SK-N-SH (cell line): ENCODE data around the gene ZSCAN21. TPM values are rescaled to one million over a fixed set of nuclear protein-coding genes. Genes with fewer than 3 reads are reported as not detected.
"Not testable (repeated sequence)": the region's sequence is repeated elsewhere in the genome, so short reads cannot be mapped to it uniquely, and the experiment has no call there.

Experiments
- CTCF ChIA-PET: fragments of 300-600, 350-600 bp; formaldehyde crosslinking; extraction: SDS; loops from one replicate; lab custom pipeline; 2021; lab: Yijun Ruan, JAX
- POLR2A ChIA-PET: fragments of 350-600 bp; sonication (Branson Sonifier 250); formaldehyde crosslinking; extraction: SDS; loops from one replicate; lab custom pipeline; 2020; ENCODE audit warnings: antibody characterized with exemption, inconsistent platforms; lab: Yijun Ruan, JAX
- DNase-seq: peaks from one replicate; pipeline ENCODE4 v3.0.0; 2012
- H2AFZ ChIP-seq: fragments of 200-600 bp; sonication (generic); 2 replicates; pipeline ENCODE4 v1.8.1; 2016; ENCODE audit warnings: antibody characterized with exemption, mild to moderate bottlenecking, low read depth
- H3F3A ChIP-seq: fragments of 200-600 bp; sonication (generic); replicated peaks from 2 replicates; pipeline ENCODE3; 2016; ENCODE audit warnings: antibody characterized with exemption, mild to moderate bottlenecking; ENCODE audit not compliant: insufficient read depth
- H3K27ac ChIP-seq, 2 experiments: fragments of 200-500 bp in 1 of 2; fragments of 200-600 bp in 1 of 2; sonication (Bioruptor generic) in 1 of 2; sonication (generic), shearing (Covaris generic) in 1 of 2; 2 replicates each; pipeline versions ENCODE4 v1.5.1 to v1.6.1; 2014 to 2016; ENCODE audit warnings: low read depth in 2 of 2, inconsistent platforms in 1 of 2, low read length in 1 of 2, mild to moderate bottlenecking in 1 of 2, mixed read lengths in 1 of 2
- H3K27me3 ChIP-seq: fragments of 200-600 bp; sonication (generic), shearing (Covaris generic); 2 replicates; pipeline ENCODE4 v1.6.1; 2016; ENCODE audit warnings: mixed run types; ENCODE audit not compliant: insufficient read depth
- H3K36me3 ChIP-seq, 2 experiments: fragments of 200-500 bp in 1 of 2; fragments of 200-600 bp in 1 of 2; sonication (Bioruptor generic) in 1 of 2; sonication (generic) in 1 of 2; replicated peaks in 1 of 2; 2 replicates each; pipeline versions ENCODE3 to v1.5.1; 2014 to 2016; ENCODE audit warnings: low read length in 1 of 2, mild to moderate bottlenecking in 1 of 2; ENCODE audit not compliant: insufficient read depth in 2 of 2, control insufficient read depth in 1 of 2
- H3K4me1 ChIP-seq, 2 experiments: fragments of 200-500 bp in 1 of 2; fragments of 200-600 bp in 1 of 2; sonication (Bioruptor generic) in 1 of 2; sonication (generic), shearing (Covaris generic) in 1 of 2; 2 replicates each; pipeline versions ENCODE4 v1.5.1 to v1.6.1; 2014 to 2016; ENCODE audit warnings: low read depth in 1 of 2, low read length in 1 of 2, mixed run types in 1 of 2; ENCODE audit not compliant: insufficient read depth in 2 of 2, control insufficient read depth in 1 of 2
- H3K4me2 ChIP-seq: fragments of 200-600 bp; sonication (generic), shearing (Covaris generic); 2 replicates; pipeline ENCODE4 v1.6.1; 2017; ENCODE audit warnings: mixed run types
- H3K4me3 ChIP-seq, 2 experiments: fragments of 200-500 bp in 1 of 2; fragments of 200-600 bp in 1 of 2; sonication (Bioruptor generic) in 1 of 2; sonication (generic), shearing (Covaris generic) in 1 of 2; 2 replicates each; pipeline versions ENCODE4 v1.5.1 to v1.8.1; 2014 to 2016; ENCODE audit warnings: low read depth in 2 of 2, inconsistent platforms in 1 of 2, low read length in 1 of 2, mild to moderate bottlenecking in 1 of 2, mixed read lengths in 1 of 2, moderate library complexity in 1 of 2
- H3K79me2 ChIP-seq: fragments of 200-600 bp; sonication (generic); 2 replicates; pipeline ENCODE4 v1.8.1; 2017; ENCODE audit warnings: mild to moderate bottlenecking; ENCODE audit not compliant: insufficient read depth
- H3K9ac ChIP-seq: fragments of 200-600 bp; sonication (generic); 2 replicates; pipeline ENCODE4 v1.6.1; 2017; ENCODE audit warnings: mixed run types
- H3K9me2 ChIP-seq: fragments of 200-600 bp; sonication (generic); 2 replicates; pipeline ENCODE4 v1.6.1; 2017; ENCODE audit warnings: mixed run types
- H3K9me3 ChIP-seq: fragments of 200-600 bp; sonication (generic); 2 replicates; pipeline ENCODE4 v1.6.1; 2017; ENCODE audit warnings: mixed run types, mild to moderate bottlenecking, moderate library complexity
- H4K20me1 ChIP-seq: fragments of 200-600 bp; sonication (generic); 2 replicates; pipeline ENCODE4 v1.6.1; 2017; ENCODE audit warnings: mild to moderate bottlenecking, mixed run types; ENCODE audit not compliant: insufficient read depth
- CHD2 ChIP-seq: fragments of 150-350 bp; IDR thresholded peaks from 2 replicates; pipeline ENCODE4 v1.6.1; 2018; ENCODE audit warnings: low read length; ENCODE audit not compliant: partially characterized antibody
- CTCF ChIP-seq: fragments of 200-600 bp; sonication (generic); IDR thresholded peaks from 2 replicates; pipeline ENCODE4 v1.6.1; 2017; ENCODE audit warnings: antibody characterized with exemption, mild to moderate bottlenecking, moderate library complexity
- FOSL2 ChIP-seq: IDR thresholded peaks from 2 replicates; pipeline ENCODE4 v1.4.0; 2012; ENCODE audit warnings: low read depth, mild to moderate bottlenecking, moderate library complexity, borderline replicate concordance
- FOXJ3 ChIP-seq: sonication (generic); formaldehyde crosslinking; IDR thresholded peaks from 2 replicates; pipeline ENCODE4 v1.5.1; 2020; ENCODE audit warnings: mild to moderate bottlenecking, missing genetic modification reagents
- FOXM1 ChIP-seq: IDR thresholded peaks from 2 replicates; pipeline ENCODE4 v1.4.0; 2012; ENCODE audit warnings: low read depth, mild to moderate bottlenecking
- JUND ChIP-seq: IDR thresholded peaks from 2 replicates; pipeline ENCODE4 v1.4.0; 2012
- MAX ChIP-seq: IDR thresholded peaks from 2 replicates; pipeline ENCODE4 v1.4.0; 2012; ENCODE audit warnings: low read depth
- MEF2A ChIP-seq: IDR thresholded peaks from 2 replicates; pipeline ENCODE4 v1.4.0; 2012; ENCODE audit warnings: low read depth, borderline replicate concordance
- NFIC ChIP-seq: IDR thresholded peaks from 2 replicates; pipeline ENCODE4 v1.4.0; 2012; ENCODE audit warnings: borderline replicate concordance
- NRF1 ChIP-seq: IDR thresholded peaks from 2 replicates; pipeline ENCODE4 v1.6.1; 2012; ENCODE audit warnings: low read depth, mild to moderate bottlenecking, low read length
- PBX3 ChIP-seq: IDR thresholded peaks from 2 replicates; pipeline ENCODE4; 2012
- POLR2AphosphoS5 ChIP-seq: IDR thresholded peaks from 2 replicates; pipeline ENCODE4 v1.6.1; 2012; ENCODE audit warnings: low read depth, low read length
- RAD21 ChIP-seq: IDR thresholded peaks from 2 replicates; pipeline ENCODE4 v1.6.1; 2012; ENCODE audit warnings: mild to moderate bottlenecking, low read length
- RXRA ChIP-seq: IDR thresholded peaks from 2 replicates; pipeline ENCODE4 v1.4.0; 2012; ENCODE audit warnings: low read depth, mild to moderate bottlenecking, borderline replicate concordance
- SIN3A ChIP-seq: IDR thresholded peaks from 2 replicates; pipeline ENCODE4 v1.6.1; 2012; ENCODE audit warnings: low read depth, mild to moderate bottlenecking, low read length, moderate library complexity, borderline replicate concordance
- TAF1 ChIP-seq: IDR thresholded peaks from 2 replicates; pipeline ENCODE4 v1.6.1; 2012; ENCODE audit warnings: low read depth, mild to moderate bottlenecking, low read length, moderate library complexity, borderline replicate concordance
- TCF12 ChIP-seq: IDR thresholded peaks from 2 replicates; pipeline ENCODE4 v1.4.0; 2012
- WGBS: methylation state at CpG from one replicate; pipeline ENCODE4 v1.1.6; 2017; ENCODE audit warnings: low lambda C conversion rate; 5-methylcytosine and 5-hydroxymethylcytosine counted together
- polyA plus RNA-seq, 3 experiments: library from polyadenylated mRNA; depleted of rRNA; stranded (reverse); fragments of >200 nt; gene quantifications; 2 replicates each; pipeline ENCODE4 v1.2.3, GENCODE V29; 2012

Gene ZSCAN21
- polyA plus RNA-seq, 1 of the 3 experiments (the other 2 are of a cell fraction) = 17.5 TPM

GRCh38 chr7:100011516-100011915 is 38.1 kb upstream of the ZSCAN21 start:
- no peaks in the 10 kb centered on the region for H3K9me2 ChIP-seq
- peaks cover 10% of the 10 kb centered on the region for H3K79me2 ChIP-seq
- POLR2A ChIA-PET = no interaction called here
- no peak overlapping the region for H3K9ac ChIP-seq
- no peak overlapping the region for H3K4me2 ChIP-seq
- no peaks in the 10 kb centered on the region for H3K27me3 ChIP-seq
- no peaks in the 10 kb centered on the region for H3K36me3 ChIP-seq
- H2AFZ ChIP-seq = no peak overlapping the region
- H4K20me1 ChIP-seq = no peaks in the 10 kb centered on the region
- no peaks in the 10 kb centered on the region for H3F3A ChIP-seq
- H3K4me1 ChIP-seq = peaks cover 0 to 6% of the 10 kb centered on the region in 2 experiments; a peak in 1 of 4 replicates
- H3K9me3 ChIP-seq = no peaks in the 10 kb centered on the region
- 58% methylated on average over 3 of the region's 3 CpGs for WGBS
- DNase-seq = no peak
- no peak for TF ChIP-seq MEF2A
- no peak overlapping the region for H3K4me3 ChIP-seq
- no peak overlapping the region for H3K27ac ChIP-seq
- CTCF ChIA-PET = interaction anchor here (1.7 to 7.3 kb wide), 3 partner anchors 16 to 41 kb away, joined by 4 to 59 read pairs (median 5); no protein-coding TSS in a partner anchor

GRCh38 chr7:100012385-100013327 is 36.9 kb upstream of the ZSCAN21 start:
- not testable (repeated sequence) for H3K36me3 ChIP-seq, H3K4me2 ChIP-seq, H3K4me3 ChIP-seq, H4K20me1 ChIP-seq, H3K27ac ChIP-seq, H3K9ac ChIP-seq, H3K4me1 ChIP-seq, H3K9me2 ChIP-seq, H2AFZ ChIP-seq, H3K9me3 ChIP-seq, DNase-seq, H3K27me3 ChIP-seq, H3F3A ChIP-seq
- CTCF ChIA-PET = interaction anchor here (0.8 to 7.3 kb wide), 4 partner anchors 17 to 40 kb away, joined by 4 to 59 read pairs (median 4); no protein-coding TSS in a partner anchor
- 62% methylated on average over 13 of the region's 14 CpGs for WGBS
- peaks cover 21% of the 10 kb centered on the region for H3K79me2 ChIP-seq
- POLR2A ChIA-PET = interaction anchor here (0.6 to 1.3 kb wide), 2 partner anchors 18 to 88 kb away, joined by 3 to 4 read pairs; no protein-coding TSS in a partner anchor

- CTCF ChIA-PET = interaction anchor here (2.2 to 7.3 kb wide), 2 partner anchors 17 to 21 kb away, joined by 5 to 59 read pairs; no protein-coding TSS in a partner anchor
- no peaks in the 10 kb centered on the region for H3K27me3 ChIP-seq
- H3K36me3 ChIP-seq = peaks cover 0 to 5% of the 10 kb centered on the region in 2 experiments
- no peaks in the 10 kb centered on the region for H3F3A ChIP-seq
- POLR2A ChIA-PET = interaction anchor here (1.3 kb wide), 1 partner anchor 19 kb away, joined by 4 read pairs; no protein-coding TSS in a partner anchor
- H4K20me1 ChIP-seq = peaks cover 16% of the 10 kb centered on the region
- no peak overlapping the region for H3K27ac ChIP-seq
- H3K9me3 ChIP-seq = no peaks in the 10 kb centered on the region
- DNase-seq = no peak
- no peak overlapping the region for H3K4me2 ChIP-seq
- no peak overlapping the region for H2AFZ ChIP-seq
- peaks cover 0 to 9% of the 10 kb centered on the region in 2 experiments; a peak in 3 of 4 replicates for H3K4me1 ChIP-seq
- no peak overlapping the region for H3K9ac ChIP-seq
- H3K9me2 ChIP-seq = no peaks in the 10 kb centered on the region
- WGBS = 77% methylated on average over 3 of the region's 3 CpGs
- H3K79me2 ChIP-seq = peaks cover 27% of the 10 kb centered on the region
- no peak overlapping the region for H3K4me3 ChIP-seq
- TF ChIP-seq SIN3A (no peak), PBX3 (no peak), RAD21 (no peak), FOXM1 (no peak), RXRA (no peak), TAF1 (no peak), TCF12 (no peak), FOXJ3 (CRISPR knock-in tag) (no peak), MAX (no peak), NFIC (no peak), CTCF (no peak), FOSL2 (no peak), NRF1 (no peak), JUND (no peak), POLR2AphosphoS5 (no peak), CHD2 (no peak)
Measured at GRCh38 chr7:100013328-100013676, 36.3 kb upstream of the ZSCAN21 start.
